HG03097 (cell line): ENCODE measurements around the gene MAP2.

Experiments
- ATAC-seq: cut with Tn5 transposase; IDR thresholded peaks from one replicate; pipeline ENCODE4 v1.9.1; 2021; ENCODE audit not compliant: unreplicated experiment, low FRiP score

MAP2 gene

DNA sequence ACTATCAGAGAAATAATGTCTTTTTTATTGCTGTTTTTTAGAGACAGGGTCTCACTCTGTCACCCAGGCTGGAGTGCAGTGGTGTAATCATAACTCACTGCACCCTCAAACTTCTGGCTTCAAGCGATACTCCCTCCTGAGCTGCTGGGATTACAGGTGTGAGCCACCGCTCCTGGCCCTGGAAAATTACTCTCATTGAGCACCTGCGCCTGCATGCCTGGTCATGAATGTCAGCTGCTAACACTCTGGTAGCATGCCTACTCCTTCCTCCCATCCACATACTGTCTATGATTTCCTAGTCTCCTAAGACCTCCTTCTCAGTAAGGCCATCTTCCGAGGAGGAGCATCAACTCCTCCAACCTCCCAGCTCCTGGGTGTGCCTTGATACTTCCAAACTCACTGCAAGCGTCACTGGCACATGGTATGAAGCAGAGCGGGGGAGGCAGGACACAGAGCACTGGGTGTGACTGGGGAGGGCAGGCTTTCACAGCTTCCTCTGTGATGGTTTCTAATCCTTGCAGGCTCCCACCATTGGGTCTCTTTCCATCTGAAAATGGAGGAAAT is 1.6 kb upstream of the MAP2 start:
- no peak for ATAC-seq

DNA sequence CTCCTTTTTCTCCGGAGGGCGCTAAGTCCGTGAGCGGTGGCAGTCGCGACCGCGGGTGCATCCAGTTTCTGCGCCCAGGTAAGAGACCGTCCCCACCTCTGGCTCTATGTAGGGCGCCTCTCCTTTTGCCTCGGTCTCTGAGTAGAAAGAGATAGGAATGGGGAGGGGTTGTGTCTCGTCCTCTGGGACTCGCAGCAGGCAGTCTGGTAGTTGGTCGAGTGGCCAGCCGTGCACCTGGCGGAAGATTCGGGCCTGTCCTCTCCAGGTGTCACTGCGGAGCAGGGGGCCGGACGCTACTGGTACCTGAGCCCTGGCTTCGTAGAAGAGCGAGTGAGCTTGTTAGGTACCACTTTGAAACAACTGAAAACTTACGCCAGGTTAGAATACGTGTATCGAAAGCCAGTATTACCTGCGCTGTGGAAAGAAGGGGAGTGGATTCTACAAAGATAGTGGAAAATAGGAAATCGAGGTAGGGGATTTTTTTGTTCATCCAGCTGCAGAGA is 403 bp downstream of the MAP2 start:
- ATAC-seq = peak; percentile 12

GRCh38 chr2:209424781-209425470 is 1.1 kb downstream of the MAP2 start:
- ATAC-seq = no peak

GRCh38 chr2:209425471-209426071 is 1.7 kb downstream of the MAP2 start:
- ATAC-seq = no peak

- no peak for ATAC-seq
These were observed 2.6 kb downstream of the MAP2 start for GRCh38 chr2:209426432-209426831.

DNA sequence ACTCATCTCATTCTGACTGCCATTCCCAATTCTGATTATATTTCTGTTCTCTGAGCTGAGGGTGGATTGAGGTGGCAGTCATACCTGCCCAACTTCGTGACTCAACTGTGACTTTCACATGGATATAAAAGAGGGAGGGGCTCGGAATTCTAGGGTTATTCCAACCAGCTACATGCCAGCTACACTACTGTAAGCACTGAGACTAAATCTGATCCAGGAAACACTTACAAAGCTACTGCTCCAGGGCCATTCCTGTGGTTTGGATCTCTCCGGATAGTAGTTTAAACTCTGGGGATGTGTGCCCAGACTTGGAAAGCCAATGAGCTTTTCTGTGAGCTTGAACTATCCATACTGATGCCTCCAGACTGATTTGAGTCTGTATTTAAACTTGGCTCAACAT is 7.9 kb downstream of the MAP2 start:
- no peak for ATAC-seq

DNA sequence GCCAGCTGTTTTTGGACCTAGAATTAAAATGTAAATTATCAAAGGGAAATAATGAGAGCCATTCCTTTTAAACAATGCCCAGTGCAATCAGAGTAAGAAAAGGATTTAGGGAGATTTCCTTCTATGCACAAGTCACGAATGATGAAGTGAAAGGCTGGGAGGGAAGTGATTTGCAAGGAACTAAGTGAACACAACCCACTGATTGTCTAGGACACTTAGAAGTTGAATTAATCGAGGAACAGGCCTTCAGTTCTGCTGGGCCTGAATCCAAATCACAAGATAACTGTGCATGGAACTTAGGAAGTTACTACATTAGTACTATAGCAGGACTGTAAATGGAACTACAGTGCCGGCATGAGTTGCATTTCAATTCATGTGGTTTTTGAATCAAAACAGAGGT is 17.7 kb downstream of the MAP2 start:
- no peak for ATAC-seq

GRCh38 chr2:209442939-209443338 is 19.1 kb downstream of the MAP2 start:
- ATAC-seq = no peak

GRCh38 chr2:209445485-209445884 is 21.6 kb downstream of the MAP2 start:
- no peak for ATAC-seq

- ATAC-seq = no peak
These were observed 27.5 kb downstream of the MAP2 start for GRCh38 chr2:209451209-209451834.

GRCh38 chr2:209456489-209456888 is 32.6 kb downstream of the MAP2 start:
- no peak for ATAC-seq

GRCh38 chr2:209458008-209458979 is 34.4 kb downstream of the MAP2 start:
- no peak for ATAC-seq

GRCh38 chr2:209459359-209459758 is 35.5 kb downstream of the MAP2 start:
- no peak for ATAC-seq

GRCh38 chr2:209460151-209460761 is 36.4 kb downstream of the MAP2 start:
- ATAC-seq = no peak

DNA sequence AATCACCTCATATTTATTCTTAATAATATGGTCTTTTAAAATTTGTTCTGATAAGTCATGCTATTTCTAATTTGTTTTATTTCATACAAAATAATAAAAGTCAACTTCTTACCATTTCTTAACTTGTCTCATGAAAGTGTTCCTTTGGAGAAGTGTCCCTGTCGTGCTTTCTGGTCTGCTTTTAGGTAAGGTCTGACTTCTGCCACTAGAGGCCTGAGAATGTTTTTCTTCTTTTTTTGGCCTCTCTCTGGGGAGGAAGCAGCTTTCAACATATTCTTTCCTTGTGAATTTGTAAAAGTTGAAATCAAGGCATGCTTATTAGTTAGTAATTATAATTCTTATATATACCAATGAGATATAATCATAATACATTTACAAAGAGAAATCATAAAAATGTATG is 39.4 kb downstream of the MAP2 start:
- no peak for ATAC-seq

DNA sequence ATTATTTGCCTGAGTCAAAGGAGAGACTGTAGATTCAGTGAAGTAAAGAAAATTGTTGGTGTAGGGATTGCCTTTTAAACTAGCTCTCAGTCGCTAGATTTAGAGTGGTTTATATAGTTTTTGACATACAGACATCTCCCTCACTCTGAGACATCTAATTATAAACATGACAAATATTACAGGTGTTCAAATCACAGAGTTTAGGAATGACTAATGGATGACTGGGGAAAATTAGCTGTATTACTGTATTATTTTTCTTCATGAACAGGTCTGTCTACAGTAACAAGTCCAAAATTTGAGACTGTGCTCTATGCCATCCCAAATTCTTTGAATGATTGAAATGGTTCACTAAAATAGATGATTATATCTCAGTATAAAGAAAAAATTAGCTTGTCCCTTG is 40.0 kb downstream of the MAP2 start:
- ATAC-seq = no peak

GRCh38 chr2:209468846-209469245 is 45.0 kb downstream of the MAP2 start:
- no peak for ATAC-seq

DNA sequence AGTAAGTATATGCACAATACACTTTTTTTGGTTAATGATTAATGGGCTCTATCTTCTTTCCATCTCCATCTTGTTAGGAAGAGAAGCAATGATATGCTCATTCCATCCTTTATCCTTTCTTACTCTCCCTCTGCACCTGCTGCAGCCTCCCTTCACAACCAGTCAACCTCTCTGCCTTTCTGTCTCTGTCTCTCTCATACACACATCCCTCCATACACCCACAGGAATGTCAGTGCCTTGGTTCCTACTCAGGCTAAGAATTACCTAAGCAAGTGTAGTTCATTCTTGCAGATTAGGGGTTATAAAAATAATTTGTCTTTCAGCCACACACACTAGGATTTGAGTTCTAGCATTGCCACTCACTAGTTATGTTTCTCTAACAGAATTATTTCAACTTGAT is 45.6 kb downstream of the MAP2 start:
- no peak for ATAC-seq

DNA sequence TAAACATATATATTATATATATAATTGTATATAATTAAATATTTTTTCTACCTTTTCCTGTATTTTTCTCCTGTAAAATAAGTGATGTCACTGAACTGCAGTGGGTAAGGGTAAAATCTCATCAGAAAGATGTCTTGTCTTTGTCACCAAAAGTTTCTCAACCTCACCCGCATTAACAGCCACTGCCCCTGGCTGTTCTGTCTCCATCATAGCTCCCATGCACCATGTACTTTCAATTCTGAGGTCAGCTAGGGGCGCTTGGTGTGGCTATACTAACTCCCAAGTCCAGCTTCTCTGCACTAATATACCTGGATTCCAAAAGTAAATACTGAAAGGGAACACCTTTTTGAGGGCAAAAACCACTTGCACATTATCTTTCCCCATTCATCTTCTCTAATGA is 46.6 kb downstream of the MAP2 start:
- no peak for ATAC-seq

- ATAC-seq = no peak
These were observed 47.2 kb downstream of the MAP2 start for GRCh38 chr2:209471037-209471436.
